Ishikawa (cell line): Measurements from ENCODE around the gene PSMD14.

Source experiments
- CEBPB ChIP-seq: IDR thresholded peaks from 2 replicates; pipeline ENCODE4 v1.6.1; 2012
- CREB1 ChIP-seq: IDR thresholded peaks from 2 replicates; pipeline ENCODE4 v1.6.1; 2012; ENCODE audit warnings: low read depth
- EGR1 ChIP-seq: IDR thresholded peaks from 2 replicates; pipeline ENCODE4 v1.6.1; 2012
- EP300 ChIP-seq: IDR thresholded peaks from 2 replicates; pipeline ENCODE4 v1.6.1; 2012; ENCODE audit warnings: borderline replicate concordance
- FOXM1 ChIP-seq: IDR thresholded peaks from 2 replicates; pipeline ENCODE4 v1.6.1; 2012; ENCODE audit warnings: low read depth, borderline replicate concordance
- MAX ChIP-seq: IDR thresholded peaks from 2 replicates; pipeline ENCODE4 v1.6.1; 2012
- NFIC ChIP-seq: IDR thresholded peaks from 2 replicates; pipeline ENCODE4 v1.6.1; 2012
- RAD21 ChIP-seq: IDR thresholded peaks from 2 replicates; pipeline ENCODE4 v1.6.1; 2012; ENCODE audit warnings: low read depth
- TAF1 ChIP-seq: IDR thresholded peaks from 2 replicates; pipeline ENCODE4 v1.6.1; 2012; ENCODE audit warnings: low read depth, mild to moderate bottlenecking
- TCF12 ChIP-seq: IDR thresholded peaks from 2 replicates; pipeline ENCODE4 v1.6.1; 2012; ENCODE audit warnings: low read depth
- TEAD4 ChIP-seq: IDR thresholded peaks from 2 replicates; pipeline ENCODE4 v1.6.1; 2012
- USF1 ChIP-seq: IDR thresholded peaks from 2 replicates; pipeline ENCODE4 v1.6.1; 2012
- YY1 ChIP-seq: IDR thresholded peaks from 2 replicates; pipeline ENCODE4 v1.6.1; 2012; ENCODE audit warnings: low read depth
- ZBTB7A ChIP-seq: IDR thresholded peaks from 2 replicates; pipeline ENCODE4 v1.6.1; 2012; ENCODE audit warnings: low read depth
- TF ChIP-seq, protein P1 (sequence below): IDR thresholded peaks from 2 replicates; pipeline ENCODE4 v1.6.1; 2012; ENCODE audit warnings: low read depth, mild to moderate bottlenecking

PSMD14 gene

GRCh38 chr2:161409308-161409907 lies 101.2 kb downstream of the PSMD14 start:
- TF ChIP-seq EGR1: no peak
- TF ChIP-seq, protein P1, sequence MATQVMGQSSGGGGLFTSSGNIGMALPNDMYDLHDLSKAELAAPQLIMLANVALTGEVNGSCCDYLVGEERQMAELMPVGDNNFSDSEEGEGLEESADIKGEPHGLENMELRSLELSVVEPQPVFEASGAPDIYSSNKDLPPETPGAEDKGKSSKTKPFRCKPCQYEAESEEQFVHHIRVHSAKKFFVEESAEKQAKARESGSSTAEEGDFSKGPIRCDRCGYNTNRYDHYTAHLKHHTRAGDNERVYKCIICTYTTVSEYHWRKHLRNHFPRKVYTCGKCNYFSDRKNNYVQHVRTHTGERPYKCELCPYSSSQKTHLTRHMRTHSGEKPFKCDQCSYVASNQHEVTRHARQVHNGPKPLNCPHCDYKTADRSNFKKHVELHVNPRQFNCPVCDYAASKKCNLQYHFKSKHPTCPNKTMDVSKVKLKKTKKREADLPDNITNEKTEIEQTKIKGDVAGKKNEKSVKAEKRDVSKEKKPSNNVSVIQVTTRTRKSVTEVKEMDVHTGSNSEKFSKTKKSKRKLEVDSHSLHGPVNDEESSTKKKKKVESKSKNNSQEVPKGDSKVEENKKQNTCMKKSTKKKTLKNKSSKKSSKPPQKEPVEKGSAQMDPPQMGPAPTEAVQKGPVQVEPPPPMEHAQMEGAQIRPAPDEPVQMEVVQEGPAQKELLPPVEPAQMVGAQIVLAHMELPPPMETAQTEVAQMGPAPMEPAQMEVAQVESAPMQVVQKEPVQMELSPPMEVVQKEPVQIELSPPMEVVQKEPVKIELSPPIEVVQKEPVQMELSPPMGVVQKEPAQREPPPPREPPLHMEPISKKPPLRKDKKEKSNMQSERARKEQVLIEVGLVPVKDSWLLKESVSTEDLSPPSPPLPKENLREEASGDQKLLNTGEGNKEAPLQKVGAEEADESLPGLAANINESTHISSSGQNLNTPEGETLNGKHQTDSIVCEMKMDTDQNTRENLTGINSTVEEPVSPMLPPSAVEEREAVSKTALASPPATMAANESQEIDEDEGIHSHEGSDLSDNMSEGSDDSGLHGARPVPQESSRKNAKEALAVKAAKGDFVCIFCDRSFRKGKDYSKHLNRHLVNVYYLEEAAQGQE: no peak
- no peak for TF ChIP-seq TAF1
- TF ChIP-seq ZBTB7A: no peak
- no peak for TF ChIP-seq TEAD4
- TF ChIP-seq CREB1: no peak
- TF ChIP-seq TCF12: no peak
- no peak for TF ChIP-seq EP300
- no peak for TF ChIP-seq FOXM1
- no peak for TF ChIP-seq CEBPB
- TF ChIP-seq NFIC: no peak
- no peak for TF ChIP-seq YY1

DNA sequence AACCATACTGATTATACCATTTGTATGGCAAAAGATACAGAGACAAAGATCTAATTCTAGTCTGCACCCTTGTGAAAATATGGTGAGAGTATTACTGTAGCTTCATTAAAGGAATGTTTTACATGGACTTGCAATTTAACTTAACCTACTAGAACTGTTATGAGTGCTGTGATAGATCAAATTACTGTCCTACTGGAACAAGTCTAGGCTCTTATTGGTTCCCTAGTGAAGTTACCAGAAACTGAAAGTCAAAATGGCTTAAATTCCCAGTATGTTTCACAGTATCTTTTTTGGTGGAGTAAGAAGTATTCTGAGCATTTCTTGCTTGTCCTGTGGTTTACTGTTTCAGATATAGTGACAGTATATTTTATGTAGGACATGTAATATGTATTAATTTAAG lies 104.1 kb downstream of the PSMD14 start:
- TF ChIP-seq ZBTB7A: no peak
- no peak for TF ChIP-seq RAD21
- TF ChIP-seq CEBPB: no peak
- TF ChIP-seq EP300: no peak
- no peak for TF ChIP-seq USF1
- no peak for TF ChIP-seq TEAD4
- TF ChIP-seq, protein P1: no peak
- TF ChIP-seq CREB1: no peak

- TF ChIP-seq TAF1 (peak; percentile 27; the same call in 1 of the 2 replicates), TCF12 (0 out of 2 replicates have a peak, but pooled peaks have one; percentile 28), MAX (peak; percentile 44; the same call in 1 of the 2 replicates), EP300 (no peak), USF1 (no peak)
Observed at GRCh38 chr2:161414042-161415033, 106.1 kb downstream of the PSMD14 start.

DNA sequence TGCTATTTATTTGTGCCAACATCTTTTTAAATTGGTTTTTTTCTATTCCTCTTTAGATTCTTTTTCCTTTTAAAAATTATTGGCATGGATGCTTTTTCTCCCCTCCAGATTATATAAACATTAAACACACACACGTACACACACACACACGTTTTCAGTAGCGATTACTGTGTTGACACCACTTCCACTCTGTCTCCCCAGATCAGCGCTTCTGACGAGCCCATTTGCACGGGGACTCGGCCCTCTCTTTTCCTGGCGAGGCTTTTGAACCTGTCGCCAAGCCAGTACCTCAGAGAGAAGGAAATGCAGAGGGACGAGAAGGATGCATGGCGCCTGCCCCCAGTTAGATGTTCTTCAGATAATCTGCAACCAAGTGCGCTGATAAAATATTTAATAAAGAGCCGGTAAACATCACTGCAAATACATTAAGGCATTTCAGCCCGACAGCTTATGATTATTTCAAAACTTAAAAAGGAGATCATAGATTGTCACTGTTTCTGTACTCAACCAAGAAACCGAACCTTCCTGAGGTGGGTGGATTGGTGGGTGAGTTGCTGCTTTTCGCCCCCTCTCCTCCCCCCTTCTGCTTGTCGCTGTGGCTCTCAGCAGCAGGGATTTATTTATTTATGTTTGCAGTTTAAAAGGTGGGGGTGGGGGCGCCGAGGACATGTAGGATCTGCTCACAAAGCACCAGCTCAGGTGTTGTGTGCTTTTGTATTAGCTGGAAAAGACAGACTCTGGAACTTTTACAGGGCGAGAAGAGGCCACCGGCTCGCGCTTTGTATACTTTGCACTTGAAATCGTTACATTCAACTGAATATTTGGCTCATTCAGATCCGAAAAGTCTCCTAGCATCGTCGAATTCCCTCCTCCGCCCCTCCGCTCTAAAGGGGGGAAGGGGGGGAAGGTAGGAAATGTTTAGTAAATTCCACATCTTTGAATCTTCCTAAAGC lies 107.1 kb downstream of the PSMD14 start:
- TF ChIP-seq ZBTB7A (no peak), YY1 (no peak), MAX (no peak)

DNA sequence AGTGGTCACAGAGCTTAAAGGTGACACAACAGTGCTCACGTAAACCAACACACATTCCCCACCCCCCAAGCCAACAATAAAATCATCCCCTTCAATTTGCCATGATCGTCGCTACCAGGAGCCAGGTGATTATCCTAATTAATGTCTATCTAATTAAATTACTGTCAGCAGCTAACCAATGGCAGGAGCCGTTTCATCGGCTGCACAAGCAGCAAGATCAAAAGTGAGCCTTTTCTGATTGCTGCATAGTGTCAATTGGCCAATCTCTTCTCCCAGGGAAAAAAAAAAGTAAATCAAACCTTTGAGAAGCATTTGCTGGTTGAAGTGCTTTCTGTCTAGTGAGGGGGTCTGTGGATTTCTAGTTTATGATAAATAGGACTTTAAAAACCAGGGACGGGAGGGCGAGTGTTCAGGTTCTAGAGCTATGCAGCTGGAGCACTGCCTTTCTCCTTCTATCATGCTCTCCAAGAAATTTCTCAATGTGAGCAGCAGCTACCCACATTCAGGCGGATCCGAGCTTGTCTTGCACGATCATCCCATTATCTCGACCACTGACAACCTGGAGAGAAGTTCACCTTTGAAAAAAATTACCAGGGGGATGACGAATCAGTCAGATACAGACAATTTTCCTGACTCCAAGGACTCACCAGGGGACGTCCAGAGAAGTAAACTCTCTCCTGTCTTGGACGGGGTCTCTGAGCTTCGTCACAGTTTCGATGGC lies 107.9 kb downstream of the PSMD14 start, which contains the start of gene TBR1:
TBR1 (plus strand) TSS at position 311 of the 721 bp plus-strand sequence; CDS start at position 425, 114 bp downstream.
- TF ChIP-seq EP300 (no peak), ZBTB7A (no peak), CREB1 (no peak), TEAD4 (no peak), TAF1 (no peak), MAX (no peak), FOXM1 (no peak), RAD21 (no peak), TCF12 (no peak), CEBPB (no peak)
- TF ChIP-seq, protein P1: no peak
